Heart left ventricle (tissue), 16 donors: ENCODE results near the gene LPP. TPM values are rescaled to one million over a fixed set of nuclear protein-coding genes. Genes with fewer than 3 reads are reported as not detected.
A peak's percentile ranks its signal among the peaks of the same experiment; 100 is the strongest.

ENCODE experiments used
- ATAC-seq, 4 donors: fragments of 200-7000 bp; cut with Tn5 transposase; one replicate each; pipeline ENCODE4 v1.9.1; 2020 to 2022; ENCODE audit warnings: moderate library complexity in 4 of 4, mild to moderate bottlenecking in 3 of 4, moderate number of reproducible peaks in 1 of 4
- DNase-seq, 5 donors: peaks; one replicate each; pipeline ENCODE4 v3.0.0-alpha.2; 2020
- H3K27ac ChIP-seq, 12 donors: fragments of 200-600 bp; sonication (generic) in 4 of 12; one replicate each; pipeline versions ENCODE4 v1.5.0 to v1.8.0; 2016 to 2022; ENCODE audit warnings: mild to moderate bottlenecking in 2 of 12
- H3K27me3 ChIP-seq, 9 donors: fragments of 200-600 bp; sonication (generic) in 2 of 9; one replicate each; pipeline versions ENCODE4 v1.5.1 to v1.8.0; 2016 to 2022; ENCODE audit warnings: mild to moderate bottlenecking in 3 of 9
- H3K36me3 ChIP-seq, 9 donors: fragments of 200-600 bp; sonication (generic) in 2 of 9; one replicate each; pipeline versions ENCODE4 v1.5.0 to v1.8.0; 2018 to 2022; ENCODE audit warnings: mild to moderate bottlenecking in 2 of 9
- H3K4me1 ChIP-seq, 12 donors: fragments of 200-600 bp; sonication (generic) in 4 of 12; one replicate each; pipeline versions ENCODE4 v1.5.0 to v1.8.0; 2016 to 2022; ENCODE audit warnings: mild to moderate bottlenecking in 3 of 12
- H3K4me3 ChIP-seq, 12 donors: fragments of 200-600 bp; sonication (generic) in 4 of 12; one replicate each; pipeline versions ENCODE4 v1.5.0 to v1.8.0; 2017 to 2022; ENCODE audit warnings: mild to moderate bottlenecking in 9 of 12, moderate library complexity in 4 of 12
- H3K9me3 ChIP-seq, 12 donors: fragments of 200-600 bp; sonication (generic) in 4 of 12; one replicate each; pipeline versions ENCODE4 v1.5.0 to v1.8.0; 2016 to 2022; ENCODE audit warnings: mild to moderate bottlenecking in 1 of 12
- POLR2A ChIP-seq, 2 donors: fragments of 450-650 bp; IDR thresholded peaks; one replicate each; pipeline ENCODE4 v1.6.1; 2017; ENCODE audit warnings: antibody characterized with exemption in 2 of 2, mild to moderate bottlenecking in 2 of 2, moderate library complexity in 2 of 2
- WGBS, 4 donors: extraction: QIAGEN DNeasy Blood & Tissue Kit in 2 of 4; methylation state at CpG; one replicate each; pipeline versions ENCODE4 v1.1.5 to v1.1.7; 2013 to 2018; 5-methylcytosine and 5-hydroxymethylcytosine counted together
- intact Hi-C, 10 donors: fragments of 100-400 bp; cut with DNase I; formaldehyde crosslinking; loops; one replicate each; pipeline versions ENCODE4 v1.11.1 to v1.14.2; 2022
- polyA plus RNA-seq, 2 donors: library from polyadenylated mRNA; stranded (reverse); fragments of 200-250 nt; gene quantifications; one replicate each; pipeline ENCODE4 v1.2.3, GENCODE V29; 2013
- total RNA-seq, 9 donors: library from RNA; depleted of rRNA in 2 of 9; stranded (reverse); fragments of >200 nt in 2 of 9; fragmentation: NEBNext Ultra II Directional in 3 of 9; extraction: Animal tissue kit (Norgen Biotek cat#: 25700) in 3 of 9; gene quantifications; one replicate each; pipeline versions ENCODE4 v1.1.0 to v1.2.4, GENCODE V29; 2016 to 2023
- TF ChIP-seq, protein P1 (sequence below), 12 donors: fragments of 200-600 bp; sonication (generic) in 4 of 12; IDR thresholded peaks; one replicate each; pipeline versions ENCODE4 v1.5.0 to v1.8.0; 2018 to 2022; ENCODE audit warnings: antibody characterized with exemption in 12 of 12, mild to moderate bottlenecking in 5 of 12
- donor health status: ischemic (EF 13 %, LVEDD 7.1; RV severe dilation, severe dysfunction).
- donor health status: healthy with polysubstance abuse.
- donor health status: DM: no; HTN: yes; CAD: no.
- donor health status: DM: no; HTN: no; CAD: no.
- donor health status: ischemic (EF 25% LVEDD 6.9; RV normal size, moderate dysfunction).
- donor health status: ischemic (EF 25% LVEDD 5.7; RV mildly dilated, moderate dysfunction).
- donor health status: healthy.
- donor health status: DM: yes; HTN: yes; CAD: no.
- donor health status: ischemic (EF 35%, LVEDD 5.7; RV mildly dilated, moderate dysfunction).
- donor health status: nonischemic (EF 11% LVEDD 7.7; RV severe dilation, severe dysfunction).
- donor health status: DM: yes; HTN: yes; CAD: no.
- donor health status: PGD.
- donor health status: ischemic (EF 29% LVEDD 5.4; RV normal size, mild dysfunction).
- donor health status: nonischemic (EF 23%, LVEDD 6.1; RV moderate dilation, normal function).

The LPP gene
- total and polyA plus RNA-seq, 11 donors: 9.2 to 178 (median 100) TPM

GRCh38 chr3:188274249-188274915 is 120.4 kb downstream of the LPP start:
- H3K27me3 ChIP-seq: no peaks in the 10 kb centered on the region
- 52 to 60% (median 58%) methylated on average over 4 of the region's 4 CpGs for WGBS, 4 donors
- peak overlapping the region in 11 of 12 donors; percentile 7 to 96 (median 67) for H3K27ac ChIP-seq
- H3K4me3 ChIP-seq: no peak overlapping the region
- TF ChIP-seq, protein P1, sequence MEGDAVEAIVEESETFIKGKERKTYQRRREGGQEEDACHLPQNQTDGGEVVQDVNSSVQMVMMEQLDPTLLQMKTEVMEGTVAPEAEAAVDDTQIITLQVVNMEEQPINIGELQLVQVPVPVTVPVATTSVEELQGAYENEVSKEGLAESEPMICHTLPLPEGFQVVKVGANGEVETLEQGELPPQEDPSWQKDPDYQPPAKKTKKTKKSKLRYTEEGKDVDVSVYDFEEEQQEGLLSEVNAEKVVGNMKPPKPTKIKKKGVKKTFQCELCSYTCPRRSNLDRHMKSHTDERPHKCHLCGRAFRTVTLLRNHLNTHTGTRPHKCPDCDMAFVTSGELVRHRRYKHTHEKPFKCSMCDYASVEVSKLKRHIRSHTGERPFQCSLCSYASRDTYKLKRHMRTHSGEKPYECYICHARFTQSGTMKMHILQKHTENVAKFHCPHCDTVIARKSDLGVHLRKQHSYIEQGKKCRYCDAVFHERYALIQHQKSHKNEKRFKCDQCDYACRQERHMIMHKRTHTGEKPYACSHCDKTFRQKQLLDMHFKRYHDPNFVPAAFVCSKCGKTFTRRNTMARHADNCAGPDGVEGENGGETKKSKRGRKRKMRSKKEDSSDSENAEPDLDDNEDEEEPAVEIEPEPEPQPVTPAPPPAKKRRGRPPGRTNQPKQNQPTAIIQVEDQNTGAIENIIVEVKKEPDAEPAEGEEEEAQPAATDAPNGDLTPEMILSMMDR (IDR thresholded peaks at IDR 0.05): no peak
- TF ChIP-seq POLR2A (IDR thresholded peaks at IDR 0.05): no peak
- H3K9me3 ChIP-seq: no peaks in the 10 kb centered on the region
- intact Hi-C loops: loop anchor here in 1 of 10 donors (10.0 kb wide), 1 partner anchor 120 kb away; the partner anchor contains the start of gene LPP
- H3K36me3 ChIP-seq: no peaks in the 10 kb centered on the region
- H3K4me1 ChIP-seq: peaks cover 0 to 71% (median 45%) of the 10 kb centered on the region in 12 donors
- DNase-seq (no peak), ATAC-seq (peak in 1 of 4 donors; percentile 4)

GRCh38 chr3:188276375-188276774 is 122.4 kb downstream of the LPP start:
- no peak for ATAC-seq
- H3K27me3 ChIP-seq: no peaks in the 10 kb centered on the region
- DNase-seq: no peak
- no peaks in the 10 kb centered on the region for H3K36me3 ChIP-seq
- H3K4me3 ChIP-seq: no peak overlapping the region
- no peak for TF ChIP-seq POLR2A (IDR thresholded peaks at IDR 0.05)
- TF ChIP-seq, protein P1 (IDR thresholded peaks at IDR 0.05): no peak
- H3K4me1 ChIP-seq: peaks cover 0 to 61% (median 36%) of the 10 kb centered on the region in 12 donors
- peak overlapping the region in 7 of 12 donors; percentile 4 to 90 (median 24) for H3K27ac ChIP-seq
- no peaks in the 10 kb centered on the region for H3K9me3 ChIP-seq
- WGBS, 4 donors: 88 to 95% (median 92%) methylated on average over 3 of the region's 3 CpGs
- intact Hi-C loops: loop anchor here in 1 of 10 donors (10.0 kb wide), 1 partner anchor 122 kb away; the partner anchor contains the start of gene LPP

GRCh38 chr3:188278717-188279324 is 124.9 kb downstream of the LPP start:
- peak in 2 of 4 donors; percentile 20 to 49 for ATAC-seq
- peaks cover 0 to 62% (median 39%) of the 10 kb centered on the region in 12 donors for H3K4me1 ChIP-seq
- DNase-seq: no peak
- no peaks in the 10 kb centered on the region for H3K27me3 ChIP-seq
- H3K27ac ChIP-seq: peak overlapping the region in 7 of 12 donors; percentile 6 to 64 (median 40)
- intact Hi-C loops: loop anchor here in 1 of 10 donors (10.0 kb wide), 1 partner anchor 124 kb away; the partner anchor contains the start of gene LPP
- no peaks in the 10 kb centered on the region for H3K9me3 ChIP-seq
- TF ChIP-seq POLR2A (IDR thresholded peaks at IDR 0.05): no peak
- TF ChIP-seq, protein P1 (IDR thresholded peaks at IDR 0.05): no peak
- H3K36me3 ChIP-seq: no peaks in the 10 kb centered on the region
- no peak overlapping the region for H3K4me3 ChIP-seq
- WGBS, 4 donors: 63 to 75% (median 66%) methylated on average over 6 of the region's 6 CpGs
